ENCODE results near the gene IKBKG. TPM values are rescaled to one million over a fixed set of nuclear protein-coding genes. Genes with fewer than 3 reads are reported as not detected.
"Not testable (repeated sequence)": the region's sequence is repeated elsewhere in the genome, so short reads cannot be mapped to it uniquely, and the experiment has no call there.

Gene IKBKG
- total and polyA plus RNA-seq, 4 experiments from 2014 or later, result 28.2 to 44.7 (median 39.5) TPM

- DNase-seq, result peak; percentile 85 to 92 (median 89)
- Mint-ChIP-seq H3K4me3 (no peak overlapping the region), H3K9me3 (peaks cover 0 to 2% (median 0%) of the 10 kb centered on the region in 8 donors), H3K4me1 (peaks cover 2 to 14% (median 5%) of the 10 kb centered on the region in 4 donors), H3K27ac (peak overlapping the region in 6 of 7 donors; percentile 22 to 86 (median 72)), H3K27me3 (no peaks in the 10 kb centered on the region), H3K36me3 (peaks cover 0 to 13% of the 10 kb centered on the region in 2 donors)
- POLR2A ChIA-PET (ENCODE audit: partially characterized antibody), result interaction anchor here (1.1 to 6.5 kb wide), 3 partner anchors 13 to 161 kb away, joined by 3 to 56 read pairs (median 3); partner anchors contain the start of genes IKBKG and RPL10
- peaks cover 8% of the 10 kb centered on the region for H3K4me1 ChIP-seq (ENCODE audit: insufficient read depth, low read length)
- peak overlapping the region; percentile 43 for H3K27ac ChIP-seq (ENCODE audit: low read depth, low read length)
- H3K36me3 ChIP-seq (ENCODE audit: insufficient read depth, low read length), result peaks cover 3% of the 10 kb centered on the region
- CTCF ChIA-PET (ENCODE audit: partially characterized antibody), result interaction anchor here (0.7 to 5.2 kb wide), 6 partner anchors 8 to 516 kb away, joined by 3 to 26 read pairs (median 4); partner anchors contain the start of gene RPL10
- H3K27me3 ChIP-seq (ENCODE audit: insufficient read depth, low read length), result no peaks in the 10 kb centered on the region
- H3K4me3 ChIP-seq (ENCODE audit: low read length in 2 of 2), result no peak overlapping the region
- intact Hi-C loops (cut with micrococcal nuclease), result loop anchor here (1.0 to 2.0 kb wide), 2 partner anchors 161 to 522 kb away; no protein-coding TSS in a partner anchor
- no peaks in the 10 kb centered on the region for H3K9me3 ChIP-seq (ENCODE audit: control insufficient read depth in 1 of 2, low read length in 2 of 2)
Observed at GRCh38 chrX:154534526-154535322, 12.7 kb upstream of the IKBKG start.

- no peak for DNase-seq
- peaks cover 0 to 2% (median 0%) of the 10 kb centered on the region in 8 donors for H3K9me3 Mint-ChIP-seq
- no peaks in the 10 kb centered on the region for H3K27me3 ChIP-seq (ENCODE audit: insufficient read depth, low read length)
- no peaks in the 10 kb centered on the region for H3K9me3 ChIP-seq (ENCODE audit: control insufficient read depth in 1 of 2, low read length in 2 of 2)
- H3K36me3 ChIP-seq (ENCODE audit: insufficient read depth, low read length), result peaks cover 3% of the 10 kb centered on the region
- intact Hi-C loops (cut with micrococcal nuclease), result loop anchor here (2.0 kb wide), 1 partner anchor 523 kb away; no protein-coding TSS in a partner anchor
- H3K27ac Mint-ChIP-seq, result peak overlapping the region in 1 of 7 donors; percentile 27
- ChIA-PET POLR2A (ENCODE audit: partially characterized antibody) (interaction anchor here (1.1 to 6.5 kb wide), 2 partner anchors 11 to 137 kb away, joined by 3 to 56 read pairs; partner anchors contain the start of genes IKBKG and RPL10), CTCF (ENCODE audit: partially characterized antibody) (interaction anchor here (1.1 to 5.2 kb wide), 3 partner anchors 107 to 517 kb away, joined by 3 to 26 read pairs (median 4); partner anchors contain the start of genes ATP6AP1 and RPL10)
- H3K27ac ChIP-seq (ENCODE audit: low read depth, low read length), result no peak overlapping the region
- H3K4me1 ChIP-seq (ENCODE audit: insufficient read depth, low read length), result peaks cover 8% of the 10 kb centered on the region
- H3K4me3 Mint-ChIP-seq, result no peak overlapping the region
- peaks cover 0 to 12% of the 10 kb centered on the region in 2 donors for H3K36me3 Mint-ChIP-seq
- peaks cover 2 to 14% (median 5%) of the 10 kb centered on the region in 4 donors for H3K4me1 Mint-ChIP-seq
- H3K4me3 ChIP-seq (ENCODE audit: low read length in 2 of 2), result no peak overlapping the region
- no peaks in the 10 kb centered on the region for H3K27me3 Mint-ChIP-seq
Observed at GRCh38 chrX:154535892-154536291, 11.5 kb upstream of the IKBKG start.

- Histone ChIP-seq H3K9me3 (ENCODE audit: control insufficient read depth in 1 of 2, low read length in 2 of 2) (no peaks in the 10 kb centered on the region), H3K27ac (ENCODE audit: low read depth, low read length) (no peak overlapping the region), H3K4me1 (ENCODE audit: insufficient read depth, low read length) (peaks cover 21% of the 10 kb centered on the region), H3K27me3 (ENCODE audit: insufficient read depth, low read length) (no peaks in the 10 kb centered on the region), H3K4me3 (ENCODE audit: low read length in 2 of 2) (no peak overlapping the region), H3K36me3 (ENCODE audit: insufficient read depth, low read length) (peaks cover 3% of the 10 kb centered on the region)
- Mint-ChIP-seq H3K36me3 (peaks cover 0 to 11% of the 10 kb centered on the region in 2 donors), H3K9me3 (peaks cover 0 to 2% (median 0%) of the 10 kb centered on the region in 8 donors), H3K4me3 (no peak overlapping the region), H3K27ac (no peak overlapping the region), H3K27me3 (no peaks in the 10 kb centered on the region), H3K4me1 (peaks cover 7 to 25% (median 12%) of the 10 kb centered on the region in 4 donors)
- ChIA-PET POLR2A (ENCODE audit: partially characterized antibody) (no interaction called here), CTCF (ENCODE audit: partially characterized antibody) (interaction anchor here (1.6 kb wide), 1 partner anchor 12 kb away, joined by 4 read pairs; no protein-coding TSS in a partner anchor)
- no peak for DNase-seq
- intact Hi-C loops (cut with micrococcal nuclease), result no loop called here
Observed at GRCh38 chrX:154539077-154539476, 8.3 kb upstream of the IKBKG start.

- H3K9me3 ChIP-seq (ENCODE audit: control insufficient read depth in 1 of 2, low read length in 2 of 2); H3K4me3 Mint-ChIP-seq; H3K27me3 Mint-ChIP-seq; H3K4me3 ChIP-seq (ENCODE audit: low read length in 2 of 2); H3K9me3 Mint-ChIP-seq; CTCF ChIA-PET (ENCODE audit: partially characterized antibody); H3K36me3 Mint-ChIP-seq; H3K27ac ChIP-seq (ENCODE audit: low read depth, low read length); POLR2A ChIA-PET (ENCODE audit: partially characterized antibody); H3K36me3 ChIP-seq (ENCODE audit: insufficient read depth, low read length); intact Hi-C loops (cut with micrococcal nuclease); H3K27me3 ChIP-seq (ENCODE audit: insufficient read depth, low read length); DNase-seq: not testable (repeated sequence)
- peak overlapping the region in 1 of 7 donors; percentile 73 for H3K27ac Mint-ChIP-seq
- H3K4me1 ChIP-seq (ENCODE audit: insufficient read depth, low read length), result peaks cover 13% of the 10 kb centered on the region
- peaks cover 5 to 23% (median 7%) of the 10 kb centered on the region in 4 donors for H3K4me1 Mint-ChIP-seq
Observed at GRCh38 chrX:154540365-154540764, 7.1 kb upstream of the IKBKG start.

- DNase-seq, result no peak
- H3K27ac Mint-ChIP-seq, result peak overlapping the region in 1 of 7 donors; percentile 73
- H3K9me3 ChIP-seq (ENCODE audit: control insufficient read depth in 1 of 2, low read length in 2 of 2), result no peaks in the 10 kb centered on the region
- ChIA-PET CTCF (ENCODE audit: partially characterized antibody) (no interaction called here), POLR2A (ENCODE audit: partially characterized antibody) (interaction anchor here (0.8 kb wide), 1 partner anchor 232 kb away, joined by 4 read pairs; no protein-coding TSS in a partner anchor)
- no peak overlapping the region for H3K27ac ChIP-seq (ENCODE audit: low read depth, low read length)
- H3K9me3 Mint-ChIP-seq, result peaks cover 0 to 2% (median 0%) of the 10 kb centered on the region in 8 donors
- no peaks in the 10 kb centered on the region for H3K27me3 ChIP-seq (ENCODE audit: insufficient read depth, low read length)
- no peak overlapping the region for H3K4me3 Mint-ChIP-seq
- H3K36me3 ChIP-seq (ENCODE audit: insufficient read depth, low read length), result peaks cover 8% of the 10 kb centered on the region
- no peaks in the 10 kb centered on the region for H3K27me3 Mint-ChIP-seq
- H3K36me3 Mint-ChIP-seq, result peaks cover 0 to 5% of the 10 kb centered on the region in 2 donors
- no peak overlapping the region for H3K4me3 ChIP-seq (ENCODE audit: low read length in 2 of 2)
- peaks cover 16% of the 10 kb centered on the region for H3K4me1 ChIP-seq (ENCODE audit: insufficient read depth, low read length)
- peaks cover 7 to 29% (median 8%) of the 10 kb centered on the region in 4 donors for H3K4me1 Mint-ChIP-seq
- intact Hi-C loops (cut with micrococcal nuclease), result no loop called here
Observed at GRCh38 chrX:154540897-154541535, 6.4 kb upstream of the IKBKG start.

GRCh38 chrX:154541589-154541895, 5.9 kb upstream of the IKBKG start:
- H3K27me3 ChIP-seq (ENCODE audit: insufficient read depth, low read length), result no peaks in the 10 kb centered on the region
- no peak overlapping the region for H3K27ac ChIP-seq (ENCODE audit: low read depth, low read length)
- POLR2A ChIA-PET (ENCODE audit: partially characterized antibody), result no interaction called here
- intact Hi-C loops (cut with micrococcal nuclease), result no loop called here
- DNase-seq, result no peak
- peaks cover 20% of the 10 kb centered on the region for H3K4me1 ChIP-seq (ENCODE audit: insufficient read depth, low read length)
- no peak overlapping the region for H3K27ac Mint-ChIP-seq
- H3K4me3 Mint-ChIP-seq, result no peak overlapping the region
- peaks cover 8 to 34% (median 9%) of the 10 kb centered on the region in 4 donors for H3K4me1 Mint-ChIP-seq
- H3K4me3 ChIP-seq (ENCODE audit: low read length in 2 of 2), result no peak overlapping the region
- H3K9me3 Mint-ChIP-seq, result peaks cover 0 to 2% (median 0%) of the 10 kb centered on the region in 8 donors
- CTCF ChIA-PET (ENCODE audit: partially characterized antibody), result no interaction called here
- H3K9me3 ChIP-seq (ENCODE audit: control insufficient read depth in 1 of 2, low read length in 2 of 2), result no peaks in the 10 kb centered on the region
- H3K36me3 Mint-ChIP-seq, result peaks cover 0 to 5% of the 10 kb centered on the region in 2 donors
- no peaks in the 10 kb centered on the region for H3K27me3 Mint-ChIP-seq
- H3K36me3 ChIP-seq (ENCODE audit: insufficient read depth, low read length), result peaks cover 8% of the 10 kb centered on the region

Data from CD4-positive, alpha-beta memory T cell (primary cell).